Measurements from ENCODE around the gene COL24A1.

GRCh38 chr1:85743814-85744213 lies 412.8 kb downstream of the COL24A1 start:
- TF ChIP-seq ZNF274 (IDR thresholded peaks at IDR 0.05; ENCODE audit: low read depth, low read length) (no peak), YY1 (IDR thresholded peaks at IDR 0.05; ENCODE audit: insufficient read depth, insufficient read length) (no peak), SUZ12 (IDR thresholded peaks at IDR 0.05; ENCODE audit: extremely low read depth, insufficient read depth, insufficient read length) (no peak)

Measured in NT2/D1 (cell line).